ENCODE results near the gene EPB41L5.

DNA sequence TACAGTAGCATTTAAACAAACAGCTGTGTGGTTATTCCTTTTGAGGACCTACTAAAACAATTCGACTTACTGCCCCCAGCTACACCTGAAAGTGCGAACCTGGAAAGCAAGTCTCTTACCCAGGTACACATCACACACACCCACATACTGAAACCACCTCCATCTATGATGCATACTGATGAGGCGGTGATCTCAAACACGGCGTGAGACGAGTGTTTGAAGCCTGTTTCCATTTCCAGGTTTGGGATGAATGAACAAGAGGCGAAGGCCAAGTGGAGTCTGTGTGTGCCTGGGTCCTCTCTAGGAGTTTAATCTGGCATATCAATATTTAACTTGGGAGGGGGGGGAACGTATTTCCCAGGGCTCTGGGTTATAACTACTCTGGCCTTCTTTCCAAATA lies 208.7 kb downstream of the EPB41L5 start:
- TF ChIP-seq, protein P1, sequence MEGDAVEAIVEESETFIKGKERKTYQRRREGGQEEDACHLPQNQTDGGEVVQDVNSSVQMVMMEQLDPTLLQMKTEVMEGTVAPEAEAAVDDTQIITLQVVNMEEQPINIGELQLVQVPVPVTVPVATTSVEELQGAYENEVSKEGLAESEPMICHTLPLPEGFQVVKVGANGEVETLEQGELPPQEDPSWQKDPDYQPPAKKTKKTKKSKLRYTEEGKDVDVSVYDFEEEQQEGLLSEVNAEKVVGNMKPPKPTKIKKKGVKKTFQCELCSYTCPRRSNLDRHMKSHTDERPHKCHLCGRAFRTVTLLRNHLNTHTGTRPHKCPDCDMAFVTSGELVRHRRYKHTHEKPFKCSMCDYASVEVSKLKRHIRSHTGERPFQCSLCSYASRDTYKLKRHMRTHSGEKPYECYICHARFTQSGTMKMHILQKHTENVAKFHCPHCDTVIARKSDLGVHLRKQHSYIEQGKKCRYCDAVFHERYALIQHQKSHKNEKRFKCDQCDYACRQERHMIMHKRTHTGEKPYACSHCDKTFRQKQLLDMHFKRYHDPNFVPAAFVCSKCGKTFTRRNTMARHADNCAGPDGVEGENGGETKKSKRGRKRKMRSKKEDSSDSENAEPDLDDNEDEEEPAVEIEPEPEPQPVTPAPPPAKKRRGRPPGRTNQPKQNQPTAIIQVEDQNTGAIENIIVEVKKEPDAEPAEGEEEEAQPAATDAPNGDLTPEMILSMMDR (IDR thresholded peaks at IDR 0.05) = no peak
- no peak for TF ChIP-seq POLR2A (IDR thresholded peaks at IDR 0.05)

Measured in testis (tissue), 2 donors.